ENCODE measurements around the gene TRDN. TPM values are rescaled to one million over a fixed set of nuclear protein-coding genes. Genes with fewer than 3 reads are reported as not detected.

Gene TRDN
- total and polyA plus RNA-seq, 2 donors (not counting 1 experiment from before 2014, with no cell fraction given): not detected

GRCh38 chr6:123610779-123611178, 26.0 kb downstream of the TRDN start:
- Histone ChIP-seq H3K27me3 (ENCODE audit: control insufficient read depth, insufficient read depth, low read length) (no peaks in the 10 kb centered on the region), H3K27ac (ENCODE audit: insufficient read depth, low read length) (no peak overlapping the region), H3K4me1 (ENCODE audit: control insufficient read depth, extremely low read depth, insufficient read depth, low read length) (no peaks in the 10 kb centered on the region), H3K4me2 (ENCODE audit: extremely low read depth, insufficient read depth, low read length) (no peak overlapping the region), H3K9ac (ENCODE audit: insufficient read depth, low read length) (no peak overlapping the region), H3K36me3 (ENCODE audit: control insufficient read depth, insufficient read depth, low read length) (no peaks in the 10 kb centered on the region), H3K79me2 (ENCODE audit: control insufficient read depth, insufficient read depth, low read length) (no peaks in the 10 kb centered on the region), H2AFZ (ENCODE audit: low read length) (no peak overlapping the region), H3K4me3 (replicated peaks in 1 of 4; ENCODE audit: control extremely low read depth in 1 of 4, insufficient read depth in 1 of 4, low read depth in 3 of 4, low read length in 4 of 4) (no peak overlapping the region), H4K20me1 (ENCODE audit: control insufficient read depth, extremely low read depth, insufficient read depth, low read length) (no peaks in the 10 kb centered on the region), H3K9me3 (ENCODE audit: control insufficient read depth, insufficient read depth, low read depth, low read length) (no peaks in the 10 kb centered on the region)
- no peak for DNase-seq (ENCODE audit: low read depth in 2 of 2)
- TF ChIP-seq EZH2 (IDR thresholded peaks at IDR 0.05; ENCODE audit: low read length, missing control alignments): no peak
- TF ChIP-seq CTCF (conservative IDR thresholded peaks at IDR 0.05 in 1 of 2, IDR thresholded peaks at IDR 0.05 in 1 of 2; ENCODE audit: low read depth in 1 of 2, low read length in 2 of 2): no peak

GRCh38 chr6:123604067-123604466, 32.7 kb downstream of the TRDN start:
- no peak overlapping the region for H3K27ac ChIP-seq (ENCODE audit: insufficient read depth, low read length)
- no peak overlapping the region for H2AFZ ChIP-seq (ENCODE audit: low read length)
- H3K9ac ChIP-seq (ENCODE audit: insufficient read depth, low read length): no peak overlapping the region
- no peaks in the 10 kb centered on the region for H3K79me2 ChIP-seq (ENCODE audit: control insufficient read depth, insufficient read depth, low read length)
- no peak for TF ChIP-seq EZH2 (IDR thresholded peaks at IDR 0.05; ENCODE audit: low read length, missing control alignments)
- no peak for TF ChIP-seq CTCF (conservative IDR thresholded peaks at IDR 0.05 in 1 of 2, IDR thresholded peaks at IDR 0.05 in 1 of 2; ENCODE audit: low read depth in 1 of 2, low read length in 2 of 2)
- no peaks in the 10 kb centered on the region for H3K36me3 ChIP-seq (ENCODE audit: control insufficient read depth, insufficient read depth, low read length)
- H3K27me3 ChIP-seq (ENCODE audit: control insufficient read depth, insufficient read depth, low read length): no peaks in the 10 kb centered on the region
- no peak overlapping the region for H3K4me2 ChIP-seq (ENCODE audit: extremely low read depth, insufficient read depth, low read length)
- no peaks in the 10 kb centered on the region for H3K4me1 ChIP-seq (ENCODE audit: control insufficient read depth, extremely low read depth, insufficient read depth, low read length)
- H3K9me3 ChIP-seq (ENCODE audit: control insufficient read depth, insufficient read depth, low read depth, low read length): no peaks in the 10 kb centered on the region
- no peak for DNase-seq (ENCODE audit: low read depth in 2 of 2)
- no peak overlapping the region for H3K4me3 ChIP-seq (replicated peaks in 1 of 4; ENCODE audit: control extremely low read depth in 1 of 4, insufficient read depth in 1 of 4, low read depth in 3 of 4, low read length in 4 of 4)
- H4K20me1 ChIP-seq (ENCODE audit: control insufficient read depth, extremely low read depth, insufficient read depth, low read length): no peaks in the 10 kb centered on the region

- Histone ChIP-seq H3K79me2 (ENCODE audit: control insufficient read depth, insufficient read depth, low read length) (no peaks in the 10 kb centered on the region), H3K4me2 (ENCODE audit: extremely low read depth, insufficient read depth, low read length) (no peak overlapping the region), H3K4me1 (ENCODE audit: control insufficient read depth, extremely low read depth, insufficient read depth, low read length) (no peaks in the 10 kb centered on the region), H3K9ac (ENCODE audit: insufficient read depth, low read length) (no peak overlapping the region), H3K36me3 (ENCODE audit: control insufficient read depth, insufficient read depth, low read length) (no peaks in the 10 kb centered on the region), H3K9me3 (ENCODE audit: control insufficient read depth, insufficient read depth, low read depth, low read length) (no peaks in the 10 kb centered on the region), H4K20me1 (ENCODE audit: control insufficient read depth, extremely low read depth, insufficient read depth, low read length) (no peaks in the 10 kb centered on the region), H2AFZ (ENCODE audit: low read length) (no peak overlapping the region), H3K27me3 (ENCODE audit: control insufficient read depth, insufficient read depth, low read length) (no peaks in the 10 kb centered on the region), H3K27ac (ENCODE audit: insufficient read depth, low read length) (no peak overlapping the region), H3K4me3 (replicated peaks in 1 of 4; ENCODE audit: control extremely low read depth in 1 of 4, insufficient read depth in 1 of 4, low read depth in 3 of 4, low read length in 4 of 4) (no peak overlapping the region)
- DNase-seq (ENCODE audit: low read depth in 2 of 2): no peak
- TF ChIP-seq CTCF (conservative IDR thresholded peaks at IDR 0.05 in 1 of 2, IDR thresholded peaks at IDR 0.05 in 1 of 2; ENCODE audit: low read depth in 1 of 2, low read length in 2 of 2) (no peak), EZH2 (IDR thresholded peaks at IDR 0.05; ENCODE audit: low read length, missing control alignments) (no peak)
These were observed 38.7 kb downstream of the TRDN start for GRCh38 chr6:123598011-123598410.
